ENCODE measurements around the gene SNAPC1. TPM values are rescaled to one million over a fixed set of nuclear protein-coding genes. Genes with fewer than 3 reads are reported as not detected.
A peak's percentile ranks its signal among the peaks of the same experiment; 100 is the strongest.

SNAPC1 gene, protein sequence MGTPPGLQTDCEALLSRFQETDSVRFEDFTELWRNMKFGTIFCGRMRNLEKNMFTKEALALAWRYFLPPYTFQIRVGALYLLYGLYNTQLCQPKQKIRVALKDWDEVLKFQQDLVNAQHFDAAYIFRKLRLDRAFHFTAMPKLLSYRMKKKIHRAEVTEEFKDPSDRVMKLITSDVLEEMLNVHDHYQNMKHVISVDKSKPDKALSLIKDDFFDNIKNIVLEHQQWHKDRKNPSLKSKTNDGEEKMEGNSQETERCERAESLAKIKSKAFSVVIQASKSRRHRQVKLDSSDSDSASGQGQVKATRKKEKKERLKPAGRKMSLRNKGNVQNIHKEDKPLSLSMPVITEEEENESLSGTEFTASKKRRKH
- total RNA-seq (2014; rRNA removed; shearing (Covaris generic)), result 7.0 and 8.8 TPM in 2 replicates

DNA sequence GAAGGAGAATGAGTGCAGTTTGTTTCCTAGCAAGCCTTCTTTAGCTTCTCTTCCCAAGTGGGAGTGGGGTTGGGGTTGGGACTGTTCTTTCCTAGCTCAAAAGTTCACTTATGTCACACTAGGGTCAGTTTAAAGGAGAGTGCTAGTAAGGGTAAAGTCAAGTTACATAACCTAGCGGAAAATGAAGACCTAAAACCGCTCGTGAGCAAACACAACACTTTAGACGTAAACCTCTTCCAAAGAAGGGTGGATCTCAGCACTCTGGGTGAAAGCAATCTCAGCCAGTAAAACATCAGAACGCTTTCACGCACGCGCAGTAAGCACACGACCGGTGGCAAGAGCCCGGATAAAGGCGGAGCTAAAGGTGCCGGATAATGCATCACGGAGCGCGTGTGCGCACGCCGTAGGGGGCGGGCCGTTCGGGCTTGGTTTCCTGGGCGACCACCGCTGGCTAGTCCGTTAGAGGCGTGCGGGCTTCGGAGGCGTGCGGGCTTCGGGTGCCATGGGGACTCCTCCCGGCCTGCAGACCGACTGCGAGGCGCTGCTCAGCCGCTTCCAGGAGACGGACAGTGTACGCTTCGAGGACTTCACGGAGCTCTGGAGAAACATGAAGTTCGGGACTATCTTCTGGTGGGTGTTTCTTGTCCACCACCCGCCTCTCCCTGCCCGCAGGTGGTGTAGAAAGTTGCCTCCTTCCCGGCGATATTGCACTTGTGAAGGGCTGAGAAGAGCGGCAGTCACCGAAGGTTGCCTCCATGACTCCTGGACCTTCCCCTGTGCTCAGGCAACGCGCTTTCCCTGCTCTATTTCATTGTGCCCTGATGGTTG, at the start of gene SNAPC1:
Gene SNAPC1, plus strand, starts transcription at position 462 of the 828 bp plus-strand sequence. Its CDS starts 41 bp downstream, at position 503.
- no peaks in the 10 kb centered on the region for H3K4me1 ChIP-seq
- peak within 1 kb of the TSS; percentile 72 for H3K4me3 ChIP-seq
- peak; percentile 96 to 98 for DNase-seq
- 0 out of 2 replicates have a peak, but pooled peaks cover 3% of the 10 kb centered on the region for H3K9me3 ChIP-seq (replicated peaks)
- H3K36me3 ChIP-seq, result no peaks in the 10 kb centered on the region
- no peaks in the 10 kb centered on the region for H3K27me3 ChIP-seq
- peak within 1 kb of the TSS; percentile 29; the same call in 1 of the 2 replicates for H3K27ac ChIP-seq

DNA sequence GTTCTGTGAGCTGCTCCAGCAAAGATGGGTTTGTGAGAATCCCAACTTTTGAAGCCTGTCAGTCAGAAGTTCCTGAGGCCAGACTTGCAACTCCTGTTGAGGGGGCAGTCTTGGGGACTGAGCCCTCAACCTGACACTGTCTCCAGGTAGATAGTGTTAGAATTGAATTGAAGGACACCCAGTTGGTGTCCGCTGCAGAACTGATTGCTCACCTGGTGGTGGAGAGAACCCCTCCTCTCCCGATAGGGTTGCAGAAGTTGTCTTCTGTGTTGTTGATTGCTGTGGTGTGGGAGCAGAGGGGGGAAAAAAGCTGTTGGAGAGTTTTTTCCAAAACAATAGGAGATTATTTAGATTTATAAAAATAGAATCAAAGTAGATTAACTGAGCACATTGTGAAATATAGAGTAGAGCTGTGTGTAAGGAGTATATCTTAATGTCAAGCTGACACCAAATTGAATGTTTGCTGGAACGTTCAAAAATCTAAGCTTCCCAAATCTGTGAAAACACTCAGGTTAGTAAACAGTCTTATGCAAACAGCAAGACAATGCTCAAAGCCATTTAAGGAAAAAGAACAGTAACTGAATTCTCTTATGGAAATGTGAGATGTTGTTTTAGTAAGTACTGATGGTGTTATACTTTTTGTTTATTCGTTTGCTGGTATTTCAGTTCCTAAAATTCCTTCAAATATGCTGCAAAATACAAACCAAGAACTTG, 48.3 kb upstream of the SNAPC1 start:
- H3K27ac ChIP-seq, result no peak overlapping the region
- no peaks in the 10 kb centered on the region for H3K36me3 ChIP-seq
- no peaks in the 10 kb centered on the region for H3K9me3 ChIP-seq (replicated peaks)
- H3K4me3 ChIP-seq, result no peak overlapping the region
- H3K27me3 ChIP-seq, result no peaks in the 10 kb centered on the region
- no peak for DNase-seq
- no peaks in the 10 kb centered on the region for H3K4me1 ChIP-seq

DNA sequence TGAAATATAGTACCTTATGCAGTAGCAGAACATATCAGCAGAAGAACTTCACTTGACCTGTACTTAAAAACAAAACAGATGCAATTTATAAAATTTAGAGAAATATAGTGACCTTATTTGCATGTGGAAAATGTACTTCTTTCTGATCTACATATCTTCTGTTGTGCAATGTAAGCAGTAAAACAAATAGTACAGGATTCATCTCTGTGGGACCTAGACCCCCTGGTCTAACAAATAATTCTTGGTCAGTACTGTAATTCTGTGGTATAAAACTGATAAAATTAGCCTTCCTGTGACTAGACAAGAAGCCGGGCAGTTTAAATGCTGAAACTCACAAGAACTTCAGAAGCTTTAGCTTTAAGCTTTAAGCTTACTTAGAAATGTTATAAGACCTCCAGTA, 45.3 kb upstream of the SNAPC1 start:
- no peaks in the 10 kb centered on the region for H3K27me3 ChIP-seq
- no peaks in the 10 kb centered on the region for H3K9me3 ChIP-seq (replicated peaks)
- peaks cover 12% of the 10 kb centered on the region for H3K36me3 ChIP-seq
- H3K4me1 ChIP-seq, result no peaks in the 10 kb centered on the region
- no peak overlapping the region for H3K4me3 ChIP-seq
- no peak overlapping the region for H3K27ac ChIP-seq
- DNase-seq, result no peak

DNA sequence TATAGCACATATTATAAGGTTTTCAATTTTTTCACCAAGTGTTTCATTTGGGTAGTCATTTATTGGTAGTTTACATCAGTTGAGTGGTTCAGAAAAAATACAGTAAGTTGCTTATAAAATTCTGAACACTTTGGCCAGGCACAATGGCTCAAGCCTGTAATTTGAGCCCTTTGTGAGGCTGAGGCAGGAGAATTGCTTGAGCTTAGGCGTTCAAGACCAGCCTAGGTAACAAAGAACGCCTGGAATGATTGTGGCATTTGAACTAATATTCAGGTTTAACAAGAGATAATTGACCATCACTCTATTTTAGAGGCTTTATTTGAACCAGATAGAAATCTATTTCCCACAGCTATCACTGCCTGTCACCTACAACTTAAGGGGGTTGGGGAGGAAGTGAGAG, 44.2 kb upstream of the SNAPC1 start:
- DNase-seq, result no peak
- no peak overlapping the region for H3K27ac ChIP-seq
- H3K4me3 ChIP-seq, result no peak overlapping the region
- peaks cover 22% of the 10 kb centered on the region for H3K36me3 ChIP-seq
- H3K27me3 ChIP-seq, result no peaks in the 10 kb centered on the region
- no peaks in the 10 kb centered on the region for H3K9me3 ChIP-seq (replicated peaks)
- no peaks in the 10 kb centered on the region for H3K4me1 ChIP-seq

DNA sequence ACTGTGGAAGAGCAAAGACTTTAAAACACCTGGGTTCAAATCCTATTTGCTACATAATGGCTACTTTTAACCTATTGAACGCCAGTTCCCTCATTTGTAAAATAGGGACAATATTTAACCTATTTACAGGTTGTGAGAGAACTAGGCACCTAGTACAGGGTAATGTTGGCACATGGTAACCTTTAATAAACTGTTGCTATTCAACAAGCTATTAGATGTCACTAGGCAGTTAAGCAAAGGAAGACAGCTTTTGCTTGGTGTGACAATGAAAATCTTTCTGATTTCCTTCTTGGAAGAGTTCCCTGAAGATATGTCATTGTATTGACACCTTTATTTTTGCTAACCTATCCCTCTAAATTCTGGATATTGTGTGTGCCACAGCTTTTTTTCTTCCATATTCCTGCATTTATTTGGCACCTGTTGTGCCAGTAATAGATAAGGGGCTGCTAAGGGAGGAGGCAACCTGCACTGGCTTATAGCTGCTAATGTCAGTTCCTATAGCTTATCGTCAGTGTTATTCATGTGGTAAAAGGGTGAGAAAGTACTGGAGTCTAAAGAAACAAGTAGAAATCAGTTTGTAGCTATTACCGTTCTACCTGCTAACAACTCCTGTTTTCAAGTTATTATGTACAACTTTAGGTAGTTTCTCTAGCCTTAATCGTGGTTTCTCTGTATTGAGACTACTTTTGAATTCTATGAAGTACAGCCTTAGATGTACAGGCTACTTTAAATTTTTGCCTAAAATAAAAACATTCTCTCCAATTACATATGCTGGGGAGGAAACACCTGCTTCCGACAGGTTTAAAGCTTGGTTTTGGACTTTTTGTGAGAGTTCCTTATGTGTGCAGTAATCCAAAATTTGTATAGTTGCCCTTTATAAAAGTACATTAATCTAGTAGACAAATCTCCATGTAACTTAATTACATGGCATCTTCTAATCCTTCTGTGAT, 42.6 kb upstream of the SNAPC1 start:
- Histone ChIP-seq H3K4me3 (no peak overlapping the region), H3K36me3 (peaks cover 32% of the 10 kb centered on the region), H3K27me3 (no peaks in the 10 kb centered on the region), H3K27ac (no peak overlapping the region), H3K9me3 (replicated peaks) (no peaks in the 10 kb centered on the region), H3K4me1 (no peaks in the 10 kb centered on the region)
- DNase-seq, result no peak

DNA sequence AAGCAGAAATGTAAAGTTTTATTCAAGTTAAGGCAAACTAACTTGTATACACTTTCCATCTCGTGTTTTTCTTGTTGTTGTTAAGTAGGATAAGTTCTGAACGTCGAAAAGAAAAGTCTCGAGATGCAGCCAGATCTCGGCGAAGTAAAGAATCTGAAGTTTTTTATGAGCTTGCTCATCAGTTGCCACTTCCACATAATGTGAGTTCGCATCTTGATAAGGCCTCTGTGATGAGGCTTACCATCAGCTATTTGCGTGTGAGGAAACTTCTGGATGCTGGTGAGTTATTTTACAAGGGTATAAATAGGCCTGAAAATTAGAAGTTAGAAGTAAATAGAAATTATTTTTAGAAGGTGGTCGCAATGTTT, 41.9 kb upstream of the SNAPC1 start:
- Histone ChIP-seq H3K9me3 (replicated peaks) (no peaks in the 10 kb centered on the region), H3K27ac (no peak overlapping the region), H3K36me3 (peaks cover 39% of the 10 kb centered on the region), H3K4me1 (no peaks in the 10 kb centered on the region), H3K27me3 (no peaks in the 10 kb centered on the region), H3K4me3 (no peak overlapping the region)
- no peak for DNase-seq

DNA sequence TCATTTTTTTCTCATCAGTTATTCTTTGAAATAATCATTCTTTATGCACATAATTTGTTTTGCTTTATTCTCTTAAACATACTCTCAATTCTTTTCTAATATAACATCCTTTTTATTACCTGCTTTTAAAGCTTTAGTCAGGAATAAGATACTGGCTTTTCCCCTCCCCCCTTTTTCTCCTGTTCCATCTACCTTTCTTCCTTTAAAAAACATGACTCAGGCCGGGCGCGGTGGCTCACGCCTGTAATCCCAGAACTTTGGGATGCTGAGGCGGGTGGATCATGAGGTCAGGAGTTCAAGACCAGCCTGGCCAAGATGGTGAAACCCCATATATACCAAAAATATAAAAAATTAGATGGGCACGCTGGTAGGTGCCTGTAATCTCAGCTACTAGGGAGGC, 41.5 kb upstream of the SNAPC1 start:
- Histone ChIP-seq H3K27ac (no peak overlapping the region), H3K4me3 (no peak overlapping the region), H3K36me3 (peaks cover 40% of the 10 kb centered on the region), H3K4me1 (no peaks in the 10 kb centered on the region), H3K27me3 (no peaks in the 10 kb centered on the region), H3K9me3 (replicated peaks) (no peaks in the 10 kb centered on the region)
- DNase-seq, result no peak

DNA sequence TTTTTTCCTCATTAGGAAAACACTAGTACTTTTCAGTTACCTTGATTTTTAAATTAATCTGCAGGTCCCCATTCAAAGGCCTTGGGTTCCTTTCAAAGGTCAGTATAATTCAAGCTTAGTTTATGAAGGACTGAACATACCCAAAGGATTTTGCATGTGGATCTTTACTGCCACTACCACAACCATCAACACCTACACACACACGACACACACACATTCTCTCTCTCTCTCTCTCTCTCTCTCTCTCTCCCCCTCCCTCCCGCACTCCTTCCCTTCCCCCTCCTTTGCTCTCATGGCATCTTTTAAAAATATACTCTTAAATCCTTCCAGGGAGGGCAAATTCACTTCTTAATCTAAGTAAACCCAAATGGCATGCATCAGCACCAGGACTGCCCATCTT, 38.1 kb upstream of the SNAPC1 start:
- H3K4me3 ChIP-seq, result no peak overlapping the region
- no peak overlapping the region for H3K27ac ChIP-seq
- no peaks in the 10 kb centered on the region for H3K4me1 ChIP-seq
- no peak for DNase-seq
- H3K27me3 ChIP-seq, result no peaks in the 10 kb centered on the region
- peaks cover 69% of the 10 kb centered on the region for H3K36me3 ChIP-seq
- H3K9me3 ChIP-seq (replicated peaks), result no peaks in the 10 kb centered on the region

DNA sequence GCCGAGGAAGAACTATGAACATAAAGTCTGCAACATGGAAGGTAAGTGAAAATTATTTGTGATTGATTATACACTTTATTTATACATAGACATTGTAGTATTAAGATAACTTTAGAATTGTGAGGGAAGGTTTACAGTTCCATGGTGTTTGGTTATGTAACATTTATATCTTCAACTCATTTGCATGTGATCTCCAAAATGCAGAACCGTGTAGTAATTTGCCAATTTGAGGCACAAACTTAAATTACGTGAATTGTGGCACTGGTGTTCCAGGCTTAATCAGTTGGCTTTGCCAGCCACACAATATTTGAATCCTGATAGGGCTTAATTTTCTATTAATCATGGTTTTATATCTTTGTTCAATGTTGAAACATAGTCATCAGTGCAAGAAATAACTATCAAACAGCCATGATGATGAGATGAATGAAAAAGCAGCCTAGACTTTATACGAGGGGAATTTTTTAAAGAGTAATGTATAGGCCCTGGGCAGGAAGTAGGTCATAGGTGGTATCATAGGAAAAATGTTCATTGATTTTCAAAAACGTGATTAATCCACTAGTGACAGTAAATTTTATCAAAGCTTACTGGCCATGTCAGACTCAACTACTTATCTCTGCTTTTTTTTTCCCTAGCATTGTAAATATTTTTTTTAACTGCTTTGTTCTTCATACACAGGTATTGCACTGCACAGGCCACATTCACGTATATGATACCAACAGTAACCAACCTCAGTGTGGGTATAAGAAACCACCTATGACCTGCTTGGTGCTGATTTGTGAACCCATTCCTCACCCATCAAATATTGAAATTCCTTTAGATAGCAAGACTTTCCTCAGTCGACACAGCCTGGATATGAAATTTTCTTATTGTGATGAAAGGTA, 35.2 kb upstream of the SNAPC1 start:
- Histone ChIP-seq H3K4me1 (no peaks in the 10 kb centered on the region), H3K27me3 (no peaks in the 10 kb centered on the region), H3K9me3 (replicated peaks) (no peaks in the 10 kb centered on the region), H3K4me3 (no peak overlapping the region), H3K36me3 (peaks cover 78% of the 10 kb centered on the region), H3K27ac (no peak overlapping the region)
- DNase-seq, result no peak

DNA sequence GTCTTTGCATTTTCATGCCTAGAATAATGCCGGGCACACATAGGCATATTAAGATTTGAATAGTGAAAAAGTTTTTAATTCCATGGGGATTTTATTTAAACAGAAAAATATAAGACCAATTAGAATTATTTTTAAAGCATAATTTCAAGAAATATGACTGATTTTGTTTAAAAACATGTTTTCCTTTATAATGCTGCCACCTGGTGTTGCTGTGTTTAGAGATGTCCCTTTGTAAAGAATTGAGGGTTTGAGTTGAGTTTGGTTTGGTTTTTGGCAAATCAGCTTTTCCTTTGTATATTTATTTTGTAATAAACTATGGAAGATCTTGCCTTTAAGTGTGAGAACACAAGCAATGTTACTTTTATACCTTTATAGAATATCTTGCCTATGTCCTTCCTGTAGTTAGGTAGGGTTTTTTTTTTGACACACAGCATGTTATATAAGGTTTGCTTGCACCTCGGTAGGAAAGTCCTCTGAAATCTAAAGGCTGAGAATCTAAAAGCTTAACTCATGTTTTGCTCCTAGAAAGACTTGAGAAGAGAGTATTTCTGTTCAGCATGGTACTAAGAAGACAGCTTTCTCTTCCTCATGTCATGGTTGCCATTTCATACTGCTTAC, 31.4 kb upstream of the SNAPC1 start:
- Histone ChIP-seq H3K4me1 (no peaks in the 10 kb centered on the region), H3K27ac (no peak overlapping the region), H3K9me3 (replicated peaks) (no peaks in the 10 kb centered on the region), H3K36me3 (peaks cover 87% of the 10 kb centered on the region), H3K4me3 (no peak overlapping the region), H3K27me3 (no peaks in the 10 kb centered on the region)
- DNase-seq, result peak in 1 of 2 experiments; percentile 26

DNA sequence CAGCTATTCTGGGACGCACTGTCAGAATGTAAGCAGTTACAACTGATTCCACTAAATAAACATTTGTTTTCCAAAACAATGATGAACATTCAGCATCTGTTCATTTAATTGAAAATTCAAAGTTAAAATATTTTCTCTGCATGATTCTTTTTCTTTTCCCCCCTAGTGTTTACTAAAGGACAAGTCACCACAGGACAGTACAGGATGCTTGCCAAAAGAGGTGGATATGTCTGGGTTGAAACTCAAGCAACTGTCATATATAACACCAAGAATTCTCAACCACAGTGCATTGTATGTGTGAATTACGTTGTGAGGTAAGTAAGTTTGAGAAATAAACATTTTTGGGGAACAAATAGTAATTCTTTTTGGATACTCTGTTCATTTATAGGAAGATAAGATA, 28.2 kb upstream of the SNAPC1 start:
- no peak for DNase-seq
- H3K36me3 ChIP-seq, result peaks cover 90% of the 10 kb centered on the region
- H3K4me1 ChIP-seq, result no peaks in the 10 kb centered on the region
- no peak overlapping the region for H3K27ac ChIP-seq
- no peaks in the 10 kb centered on the region for H3K27me3 ChIP-seq
- H3K9me3 ChIP-seq (replicated peaks), result no peaks in the 10 kb centered on the region
- H3K4me3 ChIP-seq, result no peak overlapping the region

DNA sequence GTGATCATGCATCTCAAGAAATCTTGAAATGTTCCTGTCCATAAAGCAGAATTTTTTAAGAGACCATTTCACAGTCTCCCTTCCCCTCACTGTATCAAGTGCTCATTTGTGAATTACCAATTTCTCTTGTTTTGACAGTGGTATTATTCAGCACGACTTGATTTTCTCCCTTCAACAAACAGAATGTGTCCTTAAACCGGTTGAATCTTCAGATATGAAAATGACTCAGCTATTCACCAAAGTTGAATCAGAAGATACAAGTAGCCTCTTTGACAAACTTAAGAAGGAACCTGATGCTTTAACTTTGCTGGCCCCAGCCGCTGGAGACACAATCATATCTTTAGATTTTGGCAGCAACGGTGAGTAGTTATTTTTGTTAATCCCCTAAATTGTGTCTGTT, 25.5 kb upstream of the SNAPC1 start:
- no peak for DNase-seq
- H3K36me3 ChIP-seq, result peaks cover 91% of the 10 kb centered on the region
- H3K4me3 ChIP-seq, result no peak overlapping the region
- H3K9me3 ChIP-seq (replicated peaks), result no peaks in the 10 kb centered on the region
- no peak overlapping the region for H3K27ac ChIP-seq
- no peaks in the 10 kb centered on the region for H3K27me3 ChIP-seq
- H3K4me1 ChIP-seq, result no peaks in the 10 kb centered on the region

DNA sequence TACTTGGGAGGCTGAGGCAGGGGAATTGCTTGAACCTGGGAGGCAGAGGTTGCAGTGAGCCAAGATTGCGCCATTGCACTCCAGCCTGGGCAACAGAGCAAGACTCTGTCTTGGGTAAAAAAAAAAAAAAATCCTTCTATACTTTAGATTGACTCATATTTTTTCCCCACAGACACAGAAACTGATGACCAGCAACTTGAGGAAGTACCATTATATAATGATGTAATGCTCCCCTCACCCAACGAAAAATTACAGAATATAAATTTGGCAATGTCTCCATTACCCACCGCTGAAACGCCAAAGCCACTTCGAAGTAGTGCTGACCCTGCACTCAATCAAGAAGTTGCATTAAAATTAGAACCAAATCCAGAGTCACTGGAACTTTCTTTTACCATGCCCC, 24.3 kb upstream of the SNAPC1 start:
- peaks cover 93% of the 10 kb centered on the region for H3K36me3 ChIP-seq
- no peak for DNase-seq
- no peaks in the 10 kb centered on the region for H3K9me3 ChIP-seq (replicated peaks)

More for the DNA sequence above, 24.3 kb upstream of the SNAPC1 start:
- H3K27ac ChIP-seq, result no peak overlapping the region
- H3K4me1 ChIP-seq, result no peaks in the 10 kb centered on the region
- H3K27me3 ChIP-seq, result no peaks in the 10 kb centered on the region
- no peak overlapping the region for H3K4me3 ChIP-seq

All from SJCRH30 (cell line).